HepG2 (cell line): Measurements from ENCODE around the gene SPAG6. TPM values are rescaled to one million over a fixed set of nuclear protein-coding genes. Genes with fewer than 3 reads are reported as not detected.

ENCODE experiments used
- BRCA1 ChIP-seq: sonication (generic); formaldehyde crosslinking; IDR thresholded peaks from 2 replicates; pipeline ENCODE4 v1.4.0; 2020; ENCODE audit warnings: missing genetic modification reagents
- CHCHD3 ChIP-seq: sonication (generic); formaldehyde crosslinking; IDR thresholded peaks from 2 replicates; pipeline ENCODE4 v1.8.0; 2022; ENCODE audit warnings: mild to moderate bottlenecking, missing genetic modification reagents, moderate library complexity
- CREM ChIP-seq, 2 experiments: sonication (generic) in 1 of 2; formaldehyde crosslinking in 1 of 2; IDR thresholded peaks; 2 replicates each; pipeline versions ENCODE4 v1.4.0 to v1.6.1; 2016 to 2020; ENCODE audit warnings: antibody characterized with exemption in 1 of 2, mild to moderate bottlenecking in 1 of 2, missing genetic modification reagents in 1 of 2
- EEA1 ChIP-seq: sonication (generic); formaldehyde crosslinking; IDR thresholded peaks from 2 replicates; pipeline ENCODE4 v1.5.1; 2020; ENCODE audit warnings: mild to moderate bottlenecking, missing genetic modification reagents, borderline replicate concordance
- IRX3 ChIP-seq: sonication (generic); formaldehyde crosslinking; IDR thresholded peaks from 2 replicates; pipeline ENCODE4 v1.8.1; 2023; ENCODE audit warnings: mild to moderate bottlenecking, low read depth, missing genetic modification reagents, borderline replicate concordance
- JARID2 ChIP-seq: sonication (generic); formaldehyde crosslinking; IDR thresholded peaks from 2 replicates; pipeline ENCODE4 v1.8.1; 2023; ENCODE audit warnings: missing genetic modification reagents, inconsistent platforms; ENCODE audit not compliant: insufficient replicate concordance
- KAT7 ChIP-seq: IDR thresholded peaks from 2 replicates; pipeline ENCODE4 v1.6.1; 2018; ENCODE audit warnings: borderline replicate concordance, missing compliant biosample characterization
- MEF2D ChIP-seq: sonication (generic); formaldehyde crosslinking; IDR thresholded peaks from 2 replicates; pipeline ENCODE4 v1.5.1; 2020; ENCODE audit warnings: mild to moderate bottlenecking, missing genetic modification reagents
- MEIS1 ChIP-seq: sonication (generic); formaldehyde crosslinking; IDR thresholded peaks from 2 replicates; pipeline ENCODE4 v1.9.0; 2021; ENCODE audit warnings: mild to moderate bottlenecking, missing genetic modification reagents, moderate library complexity, borderline replicate concordance
- MTA1 ChIP-seq: sonication (generic); formaldehyde crosslinking; IDR thresholded peaks from 2 replicates; pipeline ENCODE4 v1.4.0; 2020; ENCODE audit warnings: missing genetic modification reagents, mild to moderate bottlenecking, borderline replicate concordance
- MXI1 ChIP-seq: IDR thresholded peaks from 3 replicates; pipeline ENCODE4 v1.6.1; 2012; ENCODE audit warnings: low read depth, low read length, inconsistent platforms, borderline replicate concordance
- NFATC3 ChIP-seq: sonication (generic); formaldehyde crosslinking; IDR thresholded peaks from 2 replicates; pipeline ENCODE4 v1.5.1; 2020; ENCODE audit warnings: mild to moderate bottlenecking, missing genetic modification reagents
- RAD21 ChIP-seq: fragments of 450-650 bp; formaldehyde crosslinking; IDR thresholded peaks from 2 replicates; pipeline ENCODE4 v1.5.0; 2020; ENCODE audit warnings: mild to moderate bottlenecking
- SALL1 ChIP-seq: sonication (generic); formaldehyde crosslinking; IDR thresholded peaks from 2 replicates; pipeline ENCODE4 v1.8.0; 2022; ENCODE audit warnings: mild to moderate bottlenecking, missing genetic modification reagents
- SNAI1 ChIP-seq: sonication (generic); formaldehyde crosslinking; IDR thresholded peaks from 2 replicates; pipeline ENCODE4 v1.5.0; 2020; ENCODE audit warnings: mild to moderate bottlenecking, missing genetic modification reagents, borderline replicate concordance
- SOX5 ChIP-seq: IDR thresholded peaks from 2 replicates; pipeline ENCODE4 v1.6.1; 2016; ENCODE audit warnings: borderline replicate concordance
- TCF7L2 ChIP-seq: IDR thresholded peaks from 2 replicates; pipeline ENCODE4 v1.6.1; 2011; ENCODE audit warnings: mild to moderate bottlenecking, low read depth, low read length, moderate library complexity
- TGIF2 ChIP-seq: IDR thresholded peaks from 2 replicates; pipeline ENCODE4 v1.6.1; 2016; ENCODE audit warnings: control low read depth, missing compliant biosample characterization
- ZNF121 ChIP-seq: sonication (generic); formaldehyde crosslinking; IDR thresholded peaks from 2 replicates; pipeline ENCODE4 v1.5.0; 2020; ENCODE audit warnings: mild to moderate bottlenecking, missing genetic modification reagents
- ZNF263 ChIP-seq: sonication (generic); formaldehyde crosslinking; IDR thresholded peaks from 2 replicates; pipeline ENCODE4 v1.4.0; 2020; ENCODE audit warnings: missing genetic modification reagents
- ZNF460 ChIP-seq: sonication (generic); formaldehyde crosslinking; IDR thresholded peaks from 2 replicates; pipeline ENCODE4 v1.5.1; 2020; ENCODE audit warnings: missing genetic modification reagents, mild to moderate bottlenecking, borderline replicate concordance
- ZNF598 ChIP-seq: sonication (generic); formaldehyde crosslinking; IDR thresholded peaks from 2 replicates; pipeline ENCODE4 v1.5.1; 2020; ENCODE audit warnings: mild to moderate bottlenecking, missing genetic modification reagents, borderline replicate concordance
- ZNF713 ChIP-seq: sonication (generic); formaldehyde crosslinking; IDR thresholded peaks from 2 replicates; pipeline ENCODE4 v1.4.0; 2020; ENCODE audit warnings: mild to moderate bottlenecking, missing genetic modification reagents
- ZNF775 ChIP-seq: sonication (generic); formaldehyde crosslinking; IDR thresholded peaks from 2 replicates; pipeline ENCODE4 v1.4.0; 2020; ENCODE audit warnings: missing genetic modification reagents, mild to moderate bottlenecking, moderate library complexity, borderline replicate concordance
- ZNF780A ChIP-seq: sonication (generic); formaldehyde crosslinking; IDR thresholded peaks from 2 replicates; pipeline ENCODE4 v1.8.0; 2022; ENCODE audit warnings: mild to moderate bottlenecking, missing genetic modification reagents, moderate library complexity
- ZNF816 ChIP-seq: sonication (generic); formaldehyde crosslinking; IDR thresholded peaks from 2 replicates; pipeline ENCODE4 v1.8.0; 2022; ENCODE audit warnings: missing genetic modification reagents, mild to moderate bottlenecking, borderline replicate concordance
- polyA plus RNA-seq, 8 experiments: library from polyadenylated mRNA; depleted of rRNA in 3 of 8; stranded (reverse) in 7 of 8; unstranded in 1 of 8; fragments of >200 nt; fragmentation: Illumina TruSeq in 4 of 8; extraction: Trizol in 4 of 8; gene quantifications; 2 replicates each; pipeline versions ENCODE4 v1.2.1 to v1.2.3, GENCODE V29; 2011 to 2016; ENCODE audit warnings: low read depth in 4 of 8, missing spikeins in 1 of 8, mixed read lengths in 1 of 8; ENCODE audit not compliant: insufficient read depth in 1 of 8
- total RNA-seq, 5 experiments: library from RNA; depleted of rRNA; stranded (reverse); fragments of >200 nt; fragmentation: Illumina TruSeq; extraction: Trizol; gene quantifications; 2 replicates each; pipeline ENCODE4 v1.2.3, GENCODE V29; 2016; ENCODE audit warnings: low read depth in 1 of 5
- TF ChIP-seq, protein P1 (sequence below): sonication (generic); formaldehyde crosslinking; IDR thresholded peaks from 2 replicates; pipeline ENCODE4 v1.8.0; 2022; ENCODE audit warnings: missing genetic modification reagents, mild to moderate bottlenecking, moderate library complexity, borderline replicate concordance
- TF ChIP-seq, protein P2 (sequence below): sonication (generic); IDR thresholded peaks from 2 replicates; pipeline ENCODE4 v1.6.1; 2016; ENCODE audit warnings: low read depth, borderline replicate concordance

SPAG6 gene
- total and polyA plus RNA-seq, 2 of the 13 experiments (the other 11 are each of a cell fraction or from before 2014, with no cell fraction given), result not detected

DNA sequence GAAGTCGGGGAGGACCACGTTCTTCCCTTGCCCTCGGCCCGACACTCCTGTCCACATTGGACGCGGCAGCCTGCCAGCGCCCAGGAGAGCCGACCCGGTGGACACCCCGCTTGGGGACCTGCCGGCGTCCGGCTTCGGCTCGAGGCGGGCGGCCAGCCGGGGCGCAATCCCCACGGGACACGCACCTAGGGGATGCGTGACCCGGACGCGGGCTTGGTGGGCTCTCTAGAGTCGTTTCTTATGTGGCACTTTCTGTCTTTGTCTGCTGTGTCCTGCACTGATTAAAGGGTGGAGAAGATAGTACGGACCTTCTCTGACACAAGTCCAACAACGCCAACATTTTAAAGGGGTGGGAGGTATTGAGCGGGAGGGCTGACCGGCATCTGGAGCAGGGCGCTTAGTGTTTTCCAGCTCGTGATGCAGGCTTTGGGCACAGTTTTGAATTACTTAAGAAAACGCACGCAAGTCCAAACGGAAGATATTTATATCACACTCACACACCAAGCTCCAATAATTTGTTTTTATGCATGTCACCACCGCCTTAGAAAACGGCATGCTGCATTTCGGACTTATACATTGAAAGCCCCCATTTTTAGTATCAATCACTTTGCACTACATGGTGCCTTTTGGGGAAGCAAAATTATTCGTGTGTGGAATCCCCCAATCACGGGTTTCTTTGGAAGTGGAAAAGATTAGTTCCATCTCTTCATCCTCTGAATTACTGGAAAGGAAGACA is 3.9 kb upstream of the SPAG6 start (continued):
- TF ChIP-seq CHCHD3 (CRISPR knock-in tag) (no peak), ZNF598 (CRISPR knock-in tag) (no peak; the same call in 1 of the 2 replicates), JARID2 (no peak), SOX5 (CRISPR knock-in tag) (no peak), ZNF775 (CRISPR knock-in tag) (0 out of 2 replicates have a peak, but pooled peaks have one; percentile 49), MXI1 (no peak), MEF2D (CRISPR knock-in tag) (no peak), ZNF121 (CRISPR knock-in tag) (no peak), ZNF713 (CRISPR knock-in tag) (no peak), BRCA1 (no peak), TGIF2 (CRISPR knock-in tag) (no peak), RAD21 (CRISPR knock-in tag) (no peak), CREM (IDR thresholded peaks at IDR 0.05) (no peak), CREM (CRISPR knock-in tag; IDR thresholded peaks at IDR 0.05) (no peak), KAT7 (CRISPR knock-in tag) (no peak), ZNF460 (no peak), MEIS1 (CRISPR knock-in tag) (no peak), ZNF263 (CRISPR knock-in tag) (no peak), SALL1 (CRISPR knock-in tag) (peak; percentile 14; the same call in 1 of the 2 replicates), SNAI1 (CRISPR knock-in tag) (no peak), EEA1 (CRISPR knock-in tag) (no peak), TCF7L2 (no peak), NFATC3 (CRISPR knock-in tag) (no peak), IRX3 (no peak), MTA1 (CRISPR knock-in tag) (no peak), ZNF780A (CRISPR knock-in tag) (no peak), ZNF816 (no peak)
- TF ChIP-seq, protein P1, sequence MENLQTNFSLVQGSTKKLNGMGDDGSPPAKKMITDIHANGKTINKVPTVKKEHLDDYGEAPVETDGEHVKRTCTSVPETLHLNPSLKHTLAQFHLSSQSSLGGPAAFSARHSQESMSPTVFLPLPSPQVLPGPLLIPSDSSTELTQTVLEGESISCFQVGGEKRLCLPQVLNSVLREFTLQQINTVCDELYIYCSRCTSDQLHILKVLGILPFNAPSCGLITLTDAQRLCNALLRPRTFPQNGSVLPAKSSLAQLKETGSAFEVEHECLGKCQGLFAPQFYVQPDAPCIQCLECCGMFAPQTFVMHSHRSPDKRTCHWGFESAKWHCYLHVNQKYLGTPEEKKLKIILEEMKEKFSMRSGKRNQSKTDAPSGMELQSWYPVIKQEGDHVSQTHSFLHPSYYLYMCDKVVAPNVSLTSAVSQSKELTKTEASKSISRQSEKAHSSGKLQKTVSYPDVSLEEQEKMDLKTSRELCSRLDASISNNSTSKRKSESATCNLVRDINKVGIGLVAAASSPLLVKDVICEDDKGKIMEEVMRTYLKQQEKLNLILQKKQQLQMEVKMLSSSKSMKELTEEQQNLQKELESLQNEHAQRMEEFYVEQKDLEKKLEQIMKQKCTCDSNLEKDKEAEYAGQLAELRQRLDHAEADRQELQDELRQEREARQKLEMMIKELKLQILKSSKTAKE (CRISPR knock-in tag), result no peak
- TF ChIP-seq, protein P2, sequence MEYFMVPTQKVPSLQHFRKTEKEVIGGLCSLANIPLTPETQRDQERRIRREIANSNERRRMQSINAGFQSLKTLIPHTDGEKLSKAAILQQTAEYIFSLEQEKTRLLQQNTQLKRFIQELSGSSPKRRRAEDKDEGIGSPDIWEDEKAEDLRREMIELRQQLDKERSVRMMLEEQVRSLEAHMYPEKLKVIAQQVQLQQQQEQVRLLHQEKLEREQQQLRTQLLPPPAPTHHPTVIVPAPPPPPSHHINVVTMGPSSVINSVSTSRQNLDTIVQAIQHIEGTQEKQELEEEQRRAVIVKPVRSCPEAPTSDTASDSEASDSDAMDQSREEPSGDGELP, result no peak
